Brain microvascular endothelial cell (primary cell): ENCODE results near the gene ANGPTL5.
"Not testable (repeated sequence)": the region's sequence is repeated elsewhere in the genome, so short reads cannot be mapped to it uniquely, and the experiment has no call there.

ENCODE experiments used
- DNase-seq: peaks from one replicate; pipeline ENCODE4 v3.0.0-alpha.2; 2020
- H3K27ac ChIP-seq: fragments of 250-450 bp; sonication (Bioruptor Pico); 2 replicates; pipeline ENCODE4 v1.5.1; 2020; ENCODE audit warnings: mild to moderate bottlenecking, moderate library complexity
- H3K27me3 ChIP-seq: fragments of 250-450 bp; sonication (Bioruptor Pico); replicated peaks from 2 replicates; pipeline ENCODE4 v1.5.1; 2020; ENCODE audit warnings: mild to moderate bottlenecking
- H3K36me3 ChIP-seq: fragments of 250-450 bp; sonication (Bioruptor Pico); replicated peaks from 2 replicates; pipeline ENCODE4 v1.5.1; 2020; ENCODE audit warnings: mild to moderate bottlenecking
- H3K4me3 ChIP-seq: 2 replicates; pipeline ENCODE4 v1.5.1; 2011; ENCODE audit warnings: low read depth, mild to moderate bottlenecking, control low read depth, low read length, moderate library complexity
- CTCF ChIP-seq: IDR thresholded peaks from 2 replicates; pipeline ENCODE4 v1.5.1; 2011; ENCODE audit warnings: low read depth, mild to moderate bottlenecking, moderate library complexity, low read length, control low read depth, inconsistent platforms; ENCODE audit errors: missing control alignments
- in situ Hi-C: cut with HindIII; loops from 2 replicates; pipeline ENCODE4 v1.10.0; 2017; ENCODE audit warnings: low sequenced_read_pairs, low pct_ligation_motif_present

Gene ANGPTL5

DNA sequence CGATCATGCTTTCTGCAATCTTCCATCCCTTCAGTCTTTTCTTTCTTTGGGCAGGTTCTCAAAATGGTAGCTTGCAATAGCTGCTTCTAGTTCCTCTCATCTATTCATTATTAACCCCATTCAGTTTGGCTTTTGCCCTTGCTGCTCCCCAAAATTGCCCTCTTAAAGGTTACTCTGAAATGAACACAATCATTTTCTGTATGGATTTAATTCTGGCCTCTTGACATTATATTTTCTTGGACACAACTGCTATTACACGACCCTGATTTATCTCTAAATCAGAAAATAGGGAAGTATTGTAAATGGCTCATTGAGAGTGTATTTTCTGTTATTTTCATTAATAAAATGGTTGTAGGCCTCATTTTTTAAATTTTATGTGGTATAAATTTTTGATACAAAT is at the start of gene ANGPTL5:
ANGPTL5 (minus strand) TSS at position 101 of the 400 bp plus-strand sequence. CDS start 8,613 bp downstream, outside the sequence.
- no peak for DNase-seq
- no peak for TF ChIP-seq CTCF
- H3K27ac ChIP-seq = peak within 1 kb of the TSS; percentile 82
- peak within 1 kb of the TSS; percentile 85 for H3K4me3 ChIP-seq
- no peaks in the 10 kb centered on the region for H3K36me3 ChIP-seq
- no peaks in the 10 kb centered on the region for H3K27me3 ChIP-seq
- in situ Hi-C loops = no loop called here

DNA sequence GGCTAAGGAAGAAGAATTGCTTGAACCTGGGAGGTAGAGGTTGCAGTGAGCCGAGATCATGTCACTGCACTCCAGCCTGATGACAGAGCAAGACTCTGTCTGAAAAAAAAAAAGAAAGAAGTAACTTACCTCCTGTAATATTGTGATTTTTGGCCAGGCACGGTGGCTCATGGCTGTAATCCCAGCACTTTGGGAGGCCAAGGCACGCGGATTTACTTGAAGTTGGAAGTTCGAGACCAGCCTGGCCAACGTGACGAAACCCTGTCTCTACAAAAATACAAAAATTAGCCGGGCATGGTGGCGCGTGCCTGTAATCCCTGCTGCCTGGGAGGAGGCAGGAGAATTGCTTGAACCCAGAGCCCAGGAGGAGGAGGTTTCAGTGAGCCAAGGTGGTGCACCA is 47.9 kb upstream of the ANGPTL5 start:
- in situ Hi-C loops, H3K4me3 ChIP-seq, DNase-seq, H3K27me3 ChIP-seq, H3K36me3 ChIP-seq, H3K27ac ChIP-seq: not testable (repeated sequence)

DNA sequence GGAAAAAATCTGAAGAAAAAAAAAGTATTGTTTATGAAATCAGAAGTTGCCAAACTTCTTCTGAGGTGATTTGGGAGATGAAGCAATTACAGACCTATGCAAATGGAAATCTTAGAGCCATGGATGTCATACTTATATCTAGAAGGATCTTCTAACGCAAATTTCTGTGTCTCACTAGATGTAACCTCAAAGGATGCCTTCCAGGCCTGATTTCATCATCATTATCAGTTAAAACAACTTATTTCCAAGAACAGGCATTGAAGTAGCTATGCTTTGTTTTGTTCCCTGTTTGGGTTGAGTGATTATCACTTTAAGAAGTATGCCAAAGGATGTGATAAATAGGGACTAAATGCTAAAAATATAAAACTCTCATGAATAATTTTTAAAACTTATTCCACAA is 43.9 kb upstream of the ANGPTL5 start:
- in situ Hi-C loops = no loop called here
- DNase-seq = no peak
- Histone ChIP-seq H3K27me3 (no peaks in the 10 kb centered on the region), H3K36me3 (no peaks in the 10 kb centered on the region), H3K27ac (no peak overlapping the region), H3K4me3 (no peak overlapping the region)
- no peak for TF ChIP-seq CTCF

DNA sequence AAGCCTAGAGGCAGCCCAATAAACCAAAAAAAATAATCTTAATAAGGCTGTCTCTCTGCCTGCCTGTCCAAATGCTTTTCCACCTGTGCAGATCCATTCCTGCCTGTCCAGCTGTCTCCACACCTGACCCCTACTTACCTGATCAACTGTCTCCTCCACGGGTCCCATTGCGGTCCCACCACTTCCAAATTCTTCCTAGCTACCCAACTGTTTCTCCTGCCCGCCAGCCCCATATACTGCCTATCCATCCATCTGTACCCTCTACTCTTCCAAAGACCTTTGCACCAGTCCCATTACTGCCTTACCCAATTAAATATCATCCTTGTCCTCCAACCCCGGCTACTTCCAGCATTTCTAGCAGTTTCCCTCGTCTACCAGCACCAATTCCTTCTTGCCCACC is 39.4 kb upstream of the ANGPTL5 start:
- TF ChIP-seq CTCF = no peak
- Histone ChIP-seq H3K27me3 (no peaks in the 10 kb centered on the region), H3K27ac (no peak overlapping the region), H3K36me3 (no peaks in the 10 kb centered on the region), H3K4me3 (no peak overlapping the region)
- no peak for DNase-seq
- in situ Hi-C loops = no loop called here

GRCh38 chr11:101955278-101955677 is 39.0 kb upstream of the ANGPTL5 start:
- no peak for DNase-seq
- no peak overlapping the region for H3K4me3 ChIP-seq
- in situ Hi-C loops = no loop called here
- H3K36me3 ChIP-seq = no peaks in the 10 kb centered on the region
- no peak for TF ChIP-seq CTCF
- no peak overlapping the region for H3K27ac ChIP-seq
- H3K27me3 ChIP-seq = no peaks in the 10 kb centered on the region

DNA sequence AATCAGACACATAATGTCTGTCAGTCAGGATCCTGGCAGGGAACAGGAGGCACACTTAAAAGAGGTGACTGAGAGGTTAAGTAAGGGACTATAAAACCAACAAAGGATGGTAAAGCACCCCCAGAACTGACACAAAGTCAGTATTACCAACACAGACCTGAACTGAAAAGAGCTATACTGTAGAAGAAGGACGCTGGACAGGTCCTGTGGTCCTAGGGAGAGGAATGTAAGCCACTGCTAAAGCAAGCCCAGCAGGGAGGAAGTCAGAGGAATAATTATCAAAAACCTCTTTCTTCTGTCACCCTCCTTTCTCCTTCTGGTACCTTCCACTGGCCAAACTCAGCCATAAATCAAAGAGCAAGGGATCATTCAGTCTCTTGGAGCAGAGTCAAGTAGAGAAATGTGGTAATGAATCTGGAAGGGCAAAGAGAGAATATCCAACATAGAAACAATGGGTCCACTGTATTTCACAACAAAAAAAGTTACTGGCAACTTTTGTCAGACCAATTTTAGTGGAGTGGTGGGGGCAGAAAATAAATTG is 33.4 kb upstream of the ANGPTL5 start:
- Histone ChIP-seq H3K36me3 (no peaks in the 10 kb centered on the region), H3K27ac (no peak overlapping the region), H3K4me3 (no peak overlapping the region), H3K27me3 (no peaks in the 10 kb centered on the region)
- in situ Hi-C loops = no loop called here
- DNase-seq = no peak
- TF ChIP-seq CTCF = no peak
